Right lobe of liver (tissue), 6 donors: ENCODE measurements around the gene ERGIC1. TPM values are rescaled to one million over a fixed set of nuclear protein-coding genes. Genes with fewer than 3 reads are reported as not detected.

Experiments
- ATAC-seq, 4 donors: fragments of 200-7000 bp; cut with Tn5 transposase; one replicate each; pipeline ENCODE4 v1.9.1; 2020; ENCODE audit warnings: mild to moderate bottlenecking in 4 of 4, moderate library complexity in 4 of 4
- DNase-seq, 3 donors: peaks; one replicate each; pipeline ENCODE4 v3.0.0-alpha.2; 2020
- H3K27ac ChIP-seq, 3 donors: fragments of 200-600 bp; one replicate each; pipeline ENCODE4 v1.8.0; 2022
- H3K27me3 ChIP-seq, 2 donors: fragments of 200-600 bp; one replicate each; pipeline ENCODE4 v1.8.0; 2022
- H3K36me3 ChIP-seq, 4 donors: fragments of 200-600 bp; sonication (generic) in 1 of 4; one replicate each; pipeline versions ENCODE4 v1.5.1 to v1.8.0; 2017 to 2022; ENCODE audit warnings: control low read depth in 1 of 4
- H3K4me1 ChIP-seq, 4 donors: fragments of 200-600 bp; sonication (generic) in 1 of 4; one replicate each; pipeline versions ENCODE4 v1.5.1 to v1.8.0; 2017 to 2022; ENCODE audit warnings: control low read depth in 1 of 4
- H3K4me3 ChIP-seq, 3 donors: fragments of 200-600 bp; one replicate each; pipeline ENCODE4 v1.8.0; 2022
- H3K9me3 ChIP-seq, 4 donors: fragments of 200-600 bp; sonication (generic) in 1 of 4; one replicate each; pipeline versions ENCODE4 v1.5.1 to v1.8.0; 2017 to 2022; ENCODE audit warnings: control low read depth in 1 of 4
- POLR2A ChIP-seq: fragments of 450-650 bp; IDR thresholded peaks from one replicate; pipeline ENCODE4 v1.6.1; 2017; ENCODE audit warnings: antibody characterized with exemption, mild to moderate bottlenecking
- WGBS: methylation state at CpG from one replicate; pipeline ENCODE4 v1.1.6; 2018; ENCODE audit warnings: low coverage, low lambda C conversion rate; ENCODE audit not compliant: insufficient coverage; ENCODE audit errors: missing lambda C conversion rate; 5-methylcytosine and 5-hydroxymethylcytosine counted together
- intact Hi-C, 2 donors: fragments of 100-400 bp; cut with DNase I; formaldehyde crosslinking; loops; one replicate each; pipeline versions ENCODE4 v1.11.2 to v1.14.1; 2022
- total RNA-seq, 6 experiments: library from RNA; depleted of rRNA in 2 of 6; stranded (reverse); fragments of >200 nt in 2 of 6; fragmentation: NEBNext Ultra II Directional in 3 of 6; extraction: Animal tissue kit (Norgen Biotek cat#: 25700) in 3 of 6; gene quantifications; one replicate each; pipeline versions ENCODE4 v1.1.0 to v1.2.4, GENCODE V29; 2016 to 2023
- TF ChIP-seq, protein P1 (sequence below), 4 donors: fragments of 200-600 bp in 3 of 4; fragments of 450-650 bp in 1 of 4; IDR thresholded peaks; one replicate each; pipeline versions ENCODE4 v1.5.1 to v1.8.0; 2016 to 2022; ENCODE audit warnings: antibody characterized with exemption in 4 of 4, mild to moderate bottlenecking in 2 of 4
- donor health status: DM: no; HTN: yes; CAD: no.
- donor health status: DM: no; HTN: no; CAD: no.
- donor health status: DM: no; HTN: no; CAD: no.
- donor health status: DM: no; HTN: yes; CAD: no.
- donor health status: DM: no; HTN: yes; CAD: no.

Gene ERGIC1
- total RNA-seq, 6 experiments from 2014 or later: 103 to 264 (median 154) TPM

DNA sequence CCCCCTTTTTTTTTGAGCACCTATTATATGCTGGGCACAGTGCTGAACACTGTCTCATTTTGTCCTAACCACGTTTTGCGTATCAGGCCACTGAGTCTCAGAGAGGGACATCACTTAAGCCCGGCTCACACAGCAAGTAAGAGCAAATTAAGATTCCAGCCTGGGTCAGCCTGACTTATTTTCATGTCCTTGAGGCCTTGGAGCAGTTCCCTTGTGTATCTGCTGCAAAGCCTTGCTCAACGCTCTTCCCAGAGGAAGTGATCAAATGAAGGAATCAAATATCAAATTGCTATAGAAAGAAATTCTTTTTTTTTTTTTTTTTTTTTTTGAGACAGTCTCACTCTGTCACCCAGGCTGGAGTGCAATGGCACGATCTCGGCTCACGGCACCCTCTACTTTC, 30.7 kb downstream of the ERGIC1 start:
- peaks cover 8 to 65% (median 33%) of the 10 kb centered on the region in 4 donors for H3K4me1 ChIP-seq
- 85% methylated on average over 7 of the region's 7 CpGs for WGBS
- H3K9me3 ChIP-seq: no peaks in the 10 kb centered on the region
- no peaks in the 10 kb centered on the region for H3K27me3 ChIP-seq
- ATAC-seq: no peak
- H3K27ac ChIP-seq: no peak overlapping the region
- no peak for DNase-seq
- H3K36me3 ChIP-seq: peaks cover 0 to 4% (median 0%) of the 10 kb centered on the region in 4 donors
- intact Hi-C loops: no loop called here
- TF ChIP-seq, protein P1, sequence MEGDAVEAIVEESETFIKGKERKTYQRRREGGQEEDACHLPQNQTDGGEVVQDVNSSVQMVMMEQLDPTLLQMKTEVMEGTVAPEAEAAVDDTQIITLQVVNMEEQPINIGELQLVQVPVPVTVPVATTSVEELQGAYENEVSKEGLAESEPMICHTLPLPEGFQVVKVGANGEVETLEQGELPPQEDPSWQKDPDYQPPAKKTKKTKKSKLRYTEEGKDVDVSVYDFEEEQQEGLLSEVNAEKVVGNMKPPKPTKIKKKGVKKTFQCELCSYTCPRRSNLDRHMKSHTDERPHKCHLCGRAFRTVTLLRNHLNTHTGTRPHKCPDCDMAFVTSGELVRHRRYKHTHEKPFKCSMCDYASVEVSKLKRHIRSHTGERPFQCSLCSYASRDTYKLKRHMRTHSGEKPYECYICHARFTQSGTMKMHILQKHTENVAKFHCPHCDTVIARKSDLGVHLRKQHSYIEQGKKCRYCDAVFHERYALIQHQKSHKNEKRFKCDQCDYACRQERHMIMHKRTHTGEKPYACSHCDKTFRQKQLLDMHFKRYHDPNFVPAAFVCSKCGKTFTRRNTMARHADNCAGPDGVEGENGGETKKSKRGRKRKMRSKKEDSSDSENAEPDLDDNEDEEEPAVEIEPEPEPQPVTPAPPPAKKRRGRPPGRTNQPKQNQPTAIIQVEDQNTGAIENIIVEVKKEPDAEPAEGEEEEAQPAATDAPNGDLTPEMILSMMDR (IDR thresholded peaks at IDR 0.05): no peak
- no peak for TF ChIP-seq POLR2A
- no peak overlapping the region for H3K4me3 ChIP-seq

DNA sequence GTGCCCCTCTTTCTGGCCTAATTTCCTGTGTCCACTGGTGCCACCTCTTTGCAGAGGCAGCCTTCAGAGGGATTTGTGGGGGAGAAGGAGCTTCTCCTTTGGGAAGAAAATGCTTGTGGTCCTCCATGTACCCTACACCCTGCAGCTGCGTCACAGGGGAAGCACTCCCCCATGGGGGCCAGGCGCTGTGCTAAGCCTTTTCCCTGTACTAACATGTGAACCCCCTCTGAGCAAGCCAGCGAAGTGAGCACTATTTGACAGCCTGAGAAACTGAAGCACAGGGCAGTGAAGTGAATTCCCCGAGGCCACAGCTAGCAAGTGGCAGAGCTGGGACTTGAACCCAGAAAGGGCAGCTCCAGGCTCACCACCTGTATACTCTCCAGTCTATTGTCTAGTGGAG, 32.3 kb downstream of the ERGIC1 start:
- Histone ChIP-seq H3K36me3 (peaks cover 0 to 4% (median 0%) of the 10 kb centered on the region in 4 donors), H3K4me1 (peaks cover 4 to 65% (median 38%) of the 10 kb centered on the region in 4 donors), H3K27me3 (no peaks in the 10 kb centered on the region), H3K27ac (no peak overlapping the region), H3K9me3 (no peaks in the 10 kb centered on the region), H3K4me3 (no peak overlapping the region)
- ATAC-seq (no peak), DNase-seq (no peak)
- WGBS: no CpG with 5 or more reads among the region's 4 CpGs
- TF ChIP-seq, protein P1 (IDR thresholded peaks at IDR 0.05): no peak
- no peak for TF ChIP-seq POLR2A
- intact Hi-C loops: no loop called here

DNA sequence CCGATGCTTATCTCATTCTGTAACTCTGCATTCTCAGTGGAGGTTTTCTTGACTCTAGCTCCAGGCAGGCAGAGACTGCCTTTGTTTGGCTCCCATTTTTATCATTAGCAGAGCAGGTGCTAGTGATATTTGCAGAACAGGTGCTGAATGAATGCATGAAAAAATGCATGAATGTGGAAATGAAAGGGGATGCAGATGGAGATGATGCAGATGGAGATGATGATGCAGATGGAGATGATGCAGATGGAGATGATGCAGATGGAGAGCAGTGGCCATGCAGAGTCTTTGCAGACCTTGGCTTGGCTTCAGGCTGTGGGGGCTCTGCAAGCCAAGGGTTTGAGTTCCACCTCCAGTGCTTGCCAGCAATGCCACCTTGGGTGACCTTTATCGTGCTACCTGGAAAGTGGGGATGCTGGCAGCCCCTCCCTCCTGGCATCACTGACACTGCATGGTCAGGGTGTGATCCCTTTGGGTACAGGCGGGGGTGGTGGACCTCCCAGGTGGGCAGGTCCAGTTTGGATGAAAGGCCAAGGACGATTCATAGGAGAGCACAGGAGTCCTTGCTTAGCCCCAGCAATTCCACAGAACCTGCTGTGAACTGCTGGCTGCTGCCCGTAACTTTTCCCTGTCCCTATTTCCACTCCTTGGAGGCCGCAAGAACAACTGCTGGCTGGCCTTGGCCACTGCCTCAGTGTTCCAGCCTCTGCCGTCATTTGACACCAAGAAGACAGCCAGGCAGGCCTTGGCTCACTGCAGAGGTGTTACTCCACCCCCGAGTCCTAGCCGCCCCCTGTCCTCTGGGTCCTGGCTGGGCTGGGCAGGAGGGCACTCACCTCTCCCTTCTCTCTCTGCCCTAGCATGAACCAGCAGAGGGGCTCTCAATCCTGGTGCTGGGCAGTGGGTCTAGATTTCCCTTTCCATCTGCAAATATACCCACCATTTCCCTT, 33.0 kb downstream of the ERGIC1 start:
- Histone ChIP-seq H3K27me3 (no peaks in the 10 kb centered on the region), H3K27ac (peak overlapping the region; percentile 72 to 93 (median 85)), H3K4me1 (peaks cover 2 to 65% (median 39%) of the 10 kb centered on the region in 4 donors), H3K4me3 (no peak overlapping the region), H3K36me3 (peaks cover 0 to 4% (median 0%) of the 10 kb centered on the region in 4 donors), H3K9me3 (no peaks in the 10 kb centered on the region)
- ATAC-seq (peak; percentile 1 to 63 (median 44)), DNase-seq (peak; percentile 48 to 88 (median 83))
- 26% methylated on average over 4 of the region's 9 CpGs for WGBS
- TF ChIP-seq POLR2A: peak; percentile 35
- TF ChIP-seq, protein P1 (IDR thresholded peaks at IDR 0.05): no peak
- intact Hi-C loops: no loop called here

DNA sequence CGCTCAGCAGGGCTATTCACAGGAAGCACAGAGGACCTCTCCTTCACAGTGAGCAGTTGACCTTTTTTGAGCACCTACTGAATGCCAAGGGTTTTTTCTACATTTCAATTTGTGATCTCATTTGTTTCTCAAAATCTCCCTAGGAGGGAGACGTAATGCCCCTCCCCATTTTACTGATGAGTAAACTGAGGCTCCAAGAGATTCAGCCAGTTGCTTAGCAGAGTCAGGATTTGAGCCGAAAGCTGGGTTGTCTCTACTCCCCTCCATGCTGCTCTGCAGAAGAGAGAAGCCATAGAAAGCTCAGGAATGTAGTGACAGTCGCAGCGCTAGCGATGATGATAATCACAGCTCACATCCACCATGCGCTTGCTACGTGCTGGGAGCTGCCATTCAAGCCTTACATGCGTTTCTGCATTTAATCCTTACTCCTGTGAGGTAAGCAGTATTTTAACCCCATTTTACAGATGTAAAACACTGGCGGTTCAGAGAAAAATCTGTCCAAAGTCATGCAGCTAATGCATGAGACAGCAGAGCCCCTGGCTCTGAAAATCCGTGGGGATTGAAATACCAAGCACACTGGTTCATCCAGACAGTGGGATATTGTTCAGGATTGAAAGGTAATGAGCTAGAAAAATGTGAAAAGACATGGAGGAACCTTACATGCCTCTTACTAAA, 33.8 kb downstream of the ERGIC1 start:
- peak in 1 of 3 donors; percentile 3 for DNase-seq
- H3K36me3 ChIP-seq: peaks cover 0 to 4% (median 0%) of the 10 kb centered on the region in 4 donors
- H3K4me3 ChIP-seq: no peak overlapping the region
- peaks cover 2 to 63% (median 36%) of the 10 kb centered on the region in 4 donors for H3K4me1 ChIP-seq
- H3K27ac ChIP-seq: peak overlapping the region; percentile 72 to 93 (median 85)
- H3K9me3 ChIP-seq: no peaks in the 10 kb centered on the region
- TF ChIP-seq, protein P1 (IDR thresholded peaks at IDR 0.05): no peak
- peak; percentile 7 for TF ChIP-seq POLR2A
- H3K27me3 ChIP-seq: no peaks in the 10 kb centered on the region
- intact Hi-C loops: no loop called here
- ATAC-seq: no peak
- 63% methylated on average over 11 of the region's 11 CpGs for WGBS
